Tibial nerve (tissue), 4 donors: Measurements from ENCODE around the gene CASQ1. TPM values are rescaled to one million over a fixed set of nuclear protein-coding genes. Genes with fewer than 3 reads are reported as not detected.

ENCODE experiments used
- DNase-seq, 2 donors: peaks; one replicate each; pipeline ENCODE4 v3.0.0-alpha.2; 2019; ENCODE audit warnings: low spot score in 2 of 2
- H3K27ac ChIP-seq, 4 donors: fragments of 200-600 bp; sonication (generic) in 3 of 4; one replicate each; pipeline ENCODE4 v1.5.1; 2017 to 2019; ENCODE audit warnings: mild to moderate bottlenecking in 1 of 4
- H3K27me3 ChIP-seq, 2 donors: fragments of 200-600 bp; sonication (generic) in 1 of 2; one replicate each; pipeline versions ENCODE4 v1.5.1 to v1.6.0; 2017 to 2019
- H3K36me3 ChIP-seq, 3 donors: fragments of 200-600 bp; sonication (generic); one replicate each; pipeline ENCODE4 v1.5.1; 2018 to 2019
- H3K4me1 ChIP-seq, 4 donors: fragments of 200-600 bp; sonication (generic) in 3 of 4; one replicate each; pipeline ENCODE4 v1.5.1; 2017 to 2019
- H3K4me3 ChIP-seq, 4 donors: fragments of 200-600 bp; sonication (generic) in 3 of 4; one replicate each; pipeline ENCODE4 v1.5.1; 2017 to 2019; ENCODE audit warnings: mild to moderate bottlenecking in 1 of 4, moderate library complexity in 1 of 4
- H3K9me3 ChIP-seq, 4 donors: fragments of 200-600 bp; sonication (generic) in 3 of 4; one replicate each; pipeline ENCODE4 v1.5.1; 2017 to 2019
- CTCF ChIP-seq, 5 experiments: fragments of 200-600 bp in 3 of 5; fragments of 450-650 bp in 2 of 5; sonication (generic) in 3 of 5; IDR thresholded peaks; one replicate each; pipeline ENCODE4 v1.5.1; 2016 to 2019; ENCODE audit warnings: antibody characterized with exemption in 5 of 5, mild to moderate bottlenecking in 3 of 5, moderate library complexity in 2 of 5
- EP300 ChIP-seq, 2 donors: sonication (generic); formaldehyde crosslinking; IDR thresholded peaks; one replicate each; pipeline ENCODE4 v1.6.1; 2017; ENCODE audit warnings: antibody characterized with exemption in 2 of 2, mild to moderate bottlenecking in 1 of 2
- POLR2A ChIP-seq, 2 donors: fragments of 450-650 bp; IDR thresholded peaks; one replicate each; pipeline ENCODE4 v1.6.1; 2017; ENCODE audit warnings: antibody characterized with exemption in 2 of 2, mild to moderate bottlenecking in 2 of 2, moderate library complexity in 2 of 2
- WGBS, 2 donors: methylation state at CpG; one replicate each; pipeline ENCODE4 v1.1.5; 2018; 5-methylcytosine and 5-hydroxymethylcytosine counted together
- total RNA-seq, 4 donors: library from RNA; depleted of rRNA; stranded (reverse); fragments of >200 nt; gene quantifications; one replicate each; pipeline ENCODE4 v1.1.0, GENCODE V29; 2016

The CASQ1 gene
- total RNA-seq, 4 donors from 2014 or later = 0.98 to 1.7 TPM; not detected in 2

GRCh38 chr1:160171980-160172379 lies 18.4 kb upstream of the CASQ1 start:
- TF ChIP-seq POLR2A (IDR thresholded peaks at IDR 0.05) (no peak), EP300 (IDR thresholded peaks at IDR 0.05) (no peak)
- H3K4me3 ChIP-seq = no peak overlapping the region
- H3K36me3 ChIP-seq = no peaks in the 10 kb centered on the region
- WGBS, 2 donors = 59 to 64% methylated on average over 9 of the region's 9 CpGs
- DNase-seq = no peak
- peaks cover 0 to 6% (median 0%) of the 10 kb centered on the region in 4 donors for H3K4me1 ChIP-seq
- H3K27ac ChIP-seq = no peak overlapping the region
- no peaks in the 10 kb centered on the region for H3K27me3 ChIP-seq
- H3K9me3 ChIP-seq = no peaks in the 10 kb centered on the region

DNA sequence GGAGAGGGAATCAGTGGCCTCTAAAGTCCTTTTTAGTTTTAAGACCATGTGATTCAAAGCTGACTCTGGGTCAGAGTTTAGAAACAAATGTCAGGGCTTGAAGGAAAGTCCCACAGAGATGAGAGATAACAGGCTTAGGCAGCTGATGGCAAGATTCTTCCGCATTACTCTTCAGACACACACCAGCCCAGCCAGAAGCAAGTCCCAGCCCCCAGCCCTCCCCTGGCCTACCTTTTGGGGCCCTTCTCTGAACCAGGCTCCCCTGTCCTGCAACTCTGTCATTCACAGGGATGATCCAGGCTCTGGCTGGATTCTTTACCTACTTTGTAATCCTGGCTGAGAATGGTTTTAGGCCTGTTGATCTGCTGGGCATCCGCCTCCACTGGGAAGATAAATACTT lies 13.1 kb upstream of the CASQ1 start:
- no peak overlapping the region for H3K4me3 ChIP-seq
- no peaks in the 10 kb centered on the region for H3K27me3 ChIP-seq
- no peaks in the 10 kb centered on the region for H3K9me3 ChIP-seq
- no peak overlapping the region for H3K27ac ChIP-seq
- TF ChIP-seq EP300 (IDR thresholded peaks at IDR 0.05) (no peak), POLR2A (IDR thresholded peaks at IDR 0.05) (no peak), CTCF (IDR thresholded peaks at IDR 0.05) (no peak)
- H3K4me1 ChIP-seq = no peaks in the 10 kb centered on the region
- 93 to 100% methylated on average over 2 of the region's 2 CpGs for WGBS, 2 donors
- DNase-seq = no peak
- no peaks in the 10 kb centered on the region for H3K36me3 ChIP-seq

DNA sequence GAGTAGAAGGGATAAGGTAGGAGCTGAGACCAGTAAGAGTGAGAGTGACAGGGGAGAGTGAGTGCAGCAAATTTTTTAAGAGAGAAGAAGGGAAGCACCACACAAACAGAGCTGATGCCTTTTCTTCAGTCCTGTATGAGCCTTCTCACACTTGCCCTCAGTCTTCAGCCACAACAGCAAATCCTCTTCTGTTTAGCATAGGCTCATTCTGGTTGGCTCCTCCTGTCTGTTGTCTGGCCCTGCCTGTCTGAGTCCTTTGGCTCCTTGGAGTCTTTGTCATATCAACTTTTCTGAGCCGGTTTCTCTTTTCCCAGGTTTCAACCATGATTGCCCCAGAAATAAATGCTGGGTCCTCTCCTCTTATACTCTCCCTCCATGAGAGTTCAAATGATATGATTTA lies 12.7 kb upstream of the CASQ1 start:
- Histone ChIP-seq H3K9me3 (no peaks in the 10 kb centered on the region), H3K36me3 (no peaks in the 10 kb centered on the region), H3K4me1 (no peaks in the 10 kb centered on the region), H3K4me3 (no peak overlapping the region), H3K27me3 (no peaks in the 10 kb centered on the region), H3K27ac (no peak overlapping the region)
- WGBS, 2 donors = 86 to 96% methylated on average over 1 of the region's 1 CpG
- no peak for DNase-seq
- TF ChIP-seq CTCF (IDR thresholded peaks at IDR 0.05) (no peak), POLR2A (IDR thresholded peaks at IDR 0.05) (no peak), EP300 (IDR thresholded peaks at IDR 0.05) (no peak)

DNA sequence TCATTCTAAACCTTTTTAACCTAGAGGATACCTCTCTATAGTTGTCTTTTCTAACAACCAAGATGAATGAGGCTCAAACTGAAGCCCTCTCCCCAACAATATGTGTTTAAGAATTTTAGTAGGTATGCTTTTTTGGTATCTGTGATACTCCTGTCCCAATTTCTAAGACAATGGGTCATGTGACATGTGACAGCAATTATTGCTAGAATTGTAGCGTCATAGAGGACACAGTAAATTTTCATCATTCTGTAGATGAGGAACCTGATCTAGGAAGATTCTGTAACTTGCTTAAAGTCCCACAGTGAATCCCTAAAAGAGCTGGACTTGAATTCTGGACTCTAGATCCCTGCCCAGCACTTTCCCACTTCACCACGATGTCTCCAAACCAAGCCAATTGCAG lies 11.6 kb upstream of the CASQ1 start:
- DNase-seq = no peak
- WGBS, 2 donors = 90 to 95% methylated on average over 2 of the region's 2 CpGs
- Histone ChIP-seq H3K27me3 (no peaks in the 10 kb centered on the region), H3K9me3 (no peaks in the 10 kb centered on the region), H3K36me3 (no peaks in the 10 kb centered on the region), H3K4me1 (no peaks in the 10 kb centered on the region), H3K27ac (no peak overlapping the region), H3K4me3 (no peak overlapping the region)
- TF ChIP-seq CTCF (IDR thresholded peaks at IDR 0.05) (no peak), EP300 (IDR thresholded peaks at IDR 0.05) (no peak), POLR2A (IDR thresholded peaks at IDR 0.05) (no peak)

DNA sequence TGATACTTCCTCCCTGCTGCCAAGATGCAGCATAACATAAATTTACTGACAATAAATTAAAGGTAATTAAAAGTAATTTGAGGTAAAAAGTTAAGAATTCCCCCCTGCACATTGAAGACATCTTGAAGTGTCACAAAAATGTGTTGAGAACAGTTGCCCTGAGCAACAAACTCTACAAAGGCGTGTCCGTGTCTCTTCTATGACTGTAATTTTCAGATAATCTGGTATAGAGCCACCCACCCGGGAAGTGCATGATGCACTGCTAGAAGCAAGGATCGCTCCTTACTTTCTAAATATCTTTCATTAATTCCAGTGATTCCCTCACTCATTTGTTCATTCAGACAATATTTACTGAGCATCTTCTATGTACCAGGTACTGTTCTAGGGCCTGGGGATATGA lies 11.0 kb upstream of the CASQ1 start:
- Histone ChIP-seq H3K36me3 (no peaks in the 10 kb centered on the region), H3K9me3 (no peaks in the 10 kb centered on the region), H3K4me3 (no peak overlapping the region), H3K27me3 (no peaks in the 10 kb centered on the region), H3K4me1 (no peaks in the 10 kb centered on the region), H3K27ac (no peak overlapping the region)
- WGBS, 2 donors = 89 to 94% methylated on average over 4 of the region's 4 CpGs
- no peak for DNase-seq
- TF ChIP-seq CTCF (IDR thresholded peaks at IDR 0.05) = no peak
- TF ChIP-seq EP300 (IDR thresholded peaks at IDR 0.05) = no peak
- TF ChIP-seq POLR2A (IDR thresholded peaks at IDR 0.05) = no peak

GRCh38 chr1:160186246-160186645 lies 4.1 kb upstream of the CASQ1 start:
- DNase-seq = no peak
- H3K4me1 ChIP-seq = peaks cover 0 to 12% (median 4%) of the 10 kb centered on the region in 4 donors
- H3K27ac ChIP-seq = no peak overlapping the region
- 88 to 95% methylated on average over 7 of the region's 7 CpGs for WGBS, 2 donors
- no peak for TF ChIP-seq EP300 (IDR thresholded peaks at IDR 0.05)
- no peak for TF ChIP-seq POLR2A (IDR thresholded peaks at IDR 0.05)
- TF ChIP-seq CTCF (IDR thresholded peaks at IDR 0.05) = no peak
- H3K27me3 ChIP-seq = no peaks in the 10 kb centered on the region
- H3K9me3 ChIP-seq = no peaks in the 10 kb centered on the region
- no peaks in the 10 kb centered on the region for H3K36me3 ChIP-seq
- no peak overlapping the region for H3K4me3 ChIP-seq
